Measurements from ENCODE around the gene SIL1.
"Not testable (repeated sequence)": the region's sequence is repeated elsewhere in the genome, so short reads cannot be mapped to it uniquely, and the experiment has no call there.

SIL1 gene

DNA sequence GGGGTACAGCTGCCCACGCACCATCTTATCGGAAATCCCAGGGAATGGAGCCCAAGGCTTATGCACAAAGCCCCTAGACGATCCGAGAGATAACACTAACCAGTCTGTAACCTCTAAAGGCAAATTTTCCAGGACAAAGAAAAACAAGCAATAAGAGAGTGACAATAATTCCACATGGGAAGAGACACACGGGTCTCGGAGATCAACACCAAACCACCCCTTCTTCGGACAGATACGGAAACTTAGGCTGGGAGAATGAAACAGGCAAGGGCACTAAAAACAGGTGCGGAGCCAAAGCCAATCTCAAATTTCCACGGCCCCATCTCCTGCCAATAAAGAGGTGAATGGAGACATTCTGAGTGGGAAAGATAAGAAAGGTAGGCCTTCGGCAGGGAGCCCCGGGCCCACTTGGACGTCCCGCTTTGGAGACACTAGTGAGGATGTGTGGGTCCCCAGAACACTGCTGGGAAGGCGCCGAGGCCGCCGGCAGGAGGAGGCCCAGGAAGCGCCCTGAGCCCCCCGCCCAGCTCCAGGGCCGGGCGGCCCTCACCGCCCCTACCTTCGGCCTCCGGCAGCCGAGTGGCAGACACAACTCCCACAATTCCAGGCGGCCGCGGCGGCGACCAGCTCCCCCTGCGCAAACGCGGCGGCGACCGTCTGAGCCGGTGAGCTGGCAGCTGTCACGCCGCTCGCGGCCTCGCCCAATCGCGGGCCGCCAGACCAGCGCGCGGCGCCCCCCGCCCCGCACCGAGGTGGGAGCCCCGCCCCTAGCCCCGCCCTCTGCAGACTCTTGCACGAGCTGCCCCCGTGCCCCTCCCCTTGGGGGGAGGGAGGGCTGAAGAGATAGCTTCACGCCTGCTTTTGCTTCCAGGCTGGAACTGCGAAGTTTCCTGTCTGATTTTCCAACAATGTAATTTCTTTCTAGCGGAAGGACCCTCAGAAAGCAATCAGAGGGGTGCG lies at the start of gene SIL1:
SIL1 (minus strand) TSS at position 659 of the 960 bp plus-strand sequence. CDS start 70,525 bp downstream, outside the sequence.
- peak; percentile 95 for DNase-seq (ENCODE audit: low read depth)

DNA sequence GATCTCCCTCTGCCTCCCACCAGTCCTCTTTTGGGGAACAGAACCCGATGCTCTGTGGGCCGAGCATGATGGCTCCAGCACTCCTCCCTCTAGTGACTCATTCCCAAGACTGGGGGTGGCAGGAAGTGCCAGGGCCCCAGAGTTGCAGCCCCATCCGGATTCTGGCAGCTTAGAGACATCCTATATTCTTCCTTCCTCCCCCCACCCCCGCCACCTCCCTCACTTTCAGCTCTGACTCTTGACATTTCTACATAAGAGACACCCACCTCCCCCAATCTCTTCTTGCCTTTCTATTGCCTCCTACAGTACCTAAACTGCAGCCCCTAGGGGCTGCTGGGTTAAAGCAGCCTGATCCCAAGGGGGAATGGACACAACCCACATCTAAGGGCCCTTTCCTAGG lies 48.2 kb upstream of the SIL1 start:
- no peak for DNase-seq (ENCODE audit: low read depth)

GRCh38 chr5:139245637-139246339 lies 47.6 kb upstream of the SIL1 start:
- DNase-seq (ENCODE audit: low read depth), result no peak

DNA sequence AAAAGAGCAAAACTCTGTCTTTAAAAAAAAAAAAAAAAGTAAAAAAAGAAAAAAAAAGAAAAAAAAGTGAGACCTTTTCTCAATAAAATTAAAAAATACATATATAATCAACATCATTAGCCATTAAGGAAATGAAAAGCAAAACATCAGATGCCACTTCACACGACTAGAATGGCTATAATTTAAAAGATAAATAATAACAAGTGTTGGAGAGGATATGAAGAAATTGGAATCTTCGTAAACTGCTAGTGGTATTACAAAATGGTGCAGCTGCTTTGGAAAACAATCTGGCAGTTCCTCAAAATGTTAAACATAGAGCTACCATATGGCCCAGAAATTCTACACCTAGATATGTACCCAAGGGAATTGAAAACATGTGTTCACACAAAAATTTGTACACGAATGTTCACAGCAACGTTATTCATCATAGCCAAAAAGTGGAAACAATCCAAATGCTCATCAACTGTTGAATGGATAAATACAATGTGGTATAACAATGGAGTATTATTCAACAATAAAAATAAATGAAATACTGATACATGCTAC lies 45.3 kb upstream of the SIL1 start:
- DNase-seq (ENCODE audit: low read depth), result no peak

DNA sequence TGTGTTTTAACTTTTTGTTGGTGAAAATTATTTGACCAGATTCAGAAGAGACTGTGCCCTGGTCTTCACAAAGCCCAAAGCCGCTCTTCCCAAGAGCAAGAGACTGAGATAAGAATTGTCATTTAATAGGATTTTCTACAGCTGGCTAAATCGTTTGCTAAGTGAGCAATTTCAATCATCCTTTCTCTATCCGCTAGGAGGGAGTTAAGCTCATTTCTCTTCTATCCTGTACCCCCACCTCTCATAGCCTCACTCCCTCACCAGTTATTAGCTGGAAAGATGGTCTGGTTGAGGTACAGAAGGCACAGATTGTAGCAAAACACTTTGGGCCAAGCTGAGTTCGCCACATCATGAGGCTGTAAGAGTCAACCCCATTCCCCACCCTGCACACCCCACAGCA lies 43.0 kb upstream of the SIL1 start:
- no peak for DNase-seq (ENCODE audit: low read depth)

GRCh38 chr5:139236479-139236878 lies 38.3 kb upstream of the SIL1 start:
- DNase-seq (ENCODE audit: low read depth), result no peak

GRCh38 chr5:139232147-139232724 lies 34.1 kb upstream of the SIL1 start:
- no peak for DNase-seq (ENCODE audit: low read depth)

DNA sequence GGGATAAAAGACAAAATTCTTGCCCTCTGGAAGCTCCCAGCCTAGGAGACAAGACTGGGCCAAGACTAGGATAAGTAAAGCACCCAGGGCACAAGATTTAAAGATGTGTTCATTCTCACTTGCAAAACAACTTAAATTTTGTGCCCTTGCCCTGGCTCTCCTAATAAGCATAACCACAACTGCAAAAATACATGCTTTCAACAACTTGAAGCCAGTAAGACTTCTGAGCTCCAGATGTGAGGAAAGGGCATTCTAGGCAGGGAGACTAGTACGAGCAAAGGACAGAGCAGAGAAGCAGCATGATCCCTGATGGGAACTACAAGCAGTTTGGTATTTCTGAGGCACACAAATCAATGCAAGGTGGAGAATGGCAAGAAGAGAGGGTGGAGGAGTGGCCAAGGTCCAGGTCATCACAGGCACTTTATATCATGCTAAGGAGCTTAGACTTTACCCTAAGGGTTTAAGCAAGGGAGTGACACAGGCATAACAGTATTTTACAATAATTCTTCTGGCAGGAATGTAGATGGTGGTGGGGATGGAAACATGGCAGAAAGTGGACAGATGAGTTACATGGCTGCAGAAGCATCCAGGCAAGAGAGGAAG lies 30.1 kb upstream of the SIL1 start:
- DNase-seq (ENCODE audit: low read depth), result no peak

GRCh38 chr5:139226131-139226530 lies 28.0 kb upstream of the SIL1 start:
- no peak for DNase-seq (ENCODE audit: low read depth)

- DNase-seq (ENCODE audit: low read depth), result no peak
Observed at GRCh38 chr5:139223481-139223880, 25.3 kb upstream of the SIL1 start.

DNA sequence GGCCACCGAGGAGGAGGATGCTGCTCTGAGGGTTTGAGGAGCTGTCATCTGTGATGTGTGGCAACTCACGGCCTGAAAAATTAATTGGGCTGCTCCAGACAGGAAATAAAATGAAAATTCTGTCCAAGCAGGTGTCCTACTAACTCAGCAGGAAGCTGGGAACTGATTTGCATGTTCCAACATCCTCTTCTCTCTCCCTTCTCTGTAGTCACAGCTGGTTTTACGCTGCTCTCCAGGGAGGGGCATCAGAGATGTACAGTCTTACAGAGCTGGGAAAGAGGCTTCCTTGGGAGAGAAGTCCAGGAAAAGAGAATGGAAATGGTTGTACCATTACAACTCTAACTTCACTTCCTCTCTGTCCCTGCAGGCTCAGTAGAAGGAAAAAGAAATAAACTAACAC lies 24.2 kb upstream of the SIL1 start:
- DNase-seq (ENCODE audit: low read depth), result no peak

DNA sequence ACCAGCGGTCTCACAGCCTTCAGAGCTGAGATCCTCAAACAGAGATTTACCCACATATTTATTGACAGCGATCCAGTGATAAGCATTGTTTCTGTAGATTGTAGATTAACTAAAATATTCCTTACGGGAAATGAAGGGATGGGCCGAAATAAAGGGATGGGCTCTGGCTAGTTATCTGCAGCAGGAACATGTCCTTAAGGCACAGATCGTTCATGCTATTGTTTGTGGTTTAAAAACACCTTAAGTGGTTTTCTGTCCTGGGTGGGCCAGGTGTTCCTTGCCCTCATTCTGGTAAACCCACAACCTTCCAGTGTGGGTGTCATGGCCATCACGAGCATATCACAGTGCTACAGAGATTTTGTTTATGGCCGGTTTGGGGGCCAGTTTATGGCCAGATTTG lies 19.9 kb upstream of the SIL1 start:
- not testable (repeated sequence) for DNase-seq (ENCODE audit: low read depth)

- no peak for DNase-seq (ENCODE audit: low read depth)
Observed at GRCh38 chr5:139215107-139215975, 17.2 kb upstream of the SIL1 start.

GRCh38 chr5:139214646-139215045 lies 16.5 kb upstream of the SIL1 start:
- DNase-seq (ENCODE audit: low read depth), result no peak

DNA sequence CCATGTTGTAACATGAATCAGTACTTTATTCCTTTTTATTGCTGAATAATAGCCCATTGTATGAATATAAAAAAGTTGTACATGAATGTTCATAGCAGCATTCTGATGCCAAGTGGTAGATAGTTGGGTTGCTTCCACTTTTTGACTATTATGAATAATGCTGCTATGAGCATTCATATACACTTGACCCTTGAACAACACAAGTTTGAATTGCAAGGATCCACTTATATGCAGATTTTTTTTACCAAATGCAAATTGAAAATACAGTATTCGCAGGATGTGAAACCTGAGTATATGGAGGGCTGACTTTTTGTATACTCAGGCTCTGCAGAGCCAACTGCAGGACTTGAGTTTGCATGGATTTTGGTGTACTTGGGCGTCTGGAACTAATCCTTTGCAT lies 14.7 kb upstream of the SIL1 start:
- DNase-seq (ENCODE audit: low read depth), result no peak

GRCh38 chr5:139212486-139212885 lies 14.3 kb upstream of the SIL1 start:
- no peak for DNase-seq (ENCODE audit: low read depth)

GRCh38 chr5:139210585-139210984 lies 12.4 kb upstream of the SIL1 start:
- no peak for DNase-seq (ENCODE audit: low read depth)

- no peak for DNase-seq (ENCODE audit: low read depth)
Observed at GRCh38 chr5:139207297-139208000, 9.3 kb upstream of the SIL1 start.

GRCh38 chr5:139205586-139205985 lies 7.4 kb upstream of the SIL1 start:
- no peak for DNase-seq (ENCODE audit: low read depth)

DNA sequence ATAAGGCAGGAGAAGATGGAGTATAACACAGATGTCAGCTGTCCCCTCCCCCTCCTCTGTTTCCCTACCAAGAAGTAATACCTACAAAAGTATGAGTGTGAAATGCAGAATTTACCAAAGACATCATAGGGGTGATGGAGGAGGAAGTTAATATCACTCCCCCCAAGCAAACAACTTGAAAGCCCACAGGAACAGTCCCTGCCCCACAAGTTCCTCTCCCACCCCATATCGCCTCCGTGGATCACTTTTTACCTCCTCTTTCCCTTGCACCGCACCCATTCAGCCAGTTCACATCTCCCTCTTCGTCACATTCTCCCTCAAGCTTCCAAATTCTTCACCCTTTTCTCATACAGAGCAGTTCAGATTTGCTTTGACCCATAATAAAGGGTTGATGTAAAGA lies 7.0 kb upstream of the SIL1 start:
- DNase-seq (ENCODE audit: low read depth), result no peak

- no peak for DNase-seq (ENCODE audit: low read depth)
Observed at GRCh38 chr5:139204196-139204595, 6.0 kb upstream of the SIL1 start.

Measured in activated T-helper 1 cell treated with Interleukin-2 at 50 U/mL for 16 hours (primary cell).